ENCODE results near the gene TAF4.

- TF ChIP-seq CTCF (IDR thresholded peaks at IDR 0.05) (no peak), POLR2A (IDR thresholded peaks at IDR 0.05) (no peak)
Observed at GRCh38 chr20:62069741-62070216, 4.1 kb upstream of the TAF4 start.
